Smooth muscle cell (in vitro differentiated cells): Measurements from ENCODE around the gene HOXD9. TPM values are rescaled to one million over a fixed set of nuclear protein-coding genes. Genes with fewer than 3 reads are reported as not detected.

Source experiments
- DNase-seq: peaks from one replicate; lab custom pipeline; 2025; ENCODE audit not compliant: unreplicated experiment; lab: John Stamatoyannopoulos, UW
- H2AFZ ChIP-seq: fragments of 200-600 bp; sonication (generic); 2 replicates; pipeline ENCODE4 v1.6.0; 2016; ENCODE audit warnings: antibody characterized with exemption, low read depth, mild to moderate bottlenecking
- H3F3A ChIP-seq: fragments of 200-600 bp; sonication (generic); 2 replicates; pipeline ENCODE4 v1.6.0; 2017; ENCODE audit warnings: antibody characterized with exemption, low read depth
- H3K27ac ChIP-seq: fragments of 200-600 bp; sonication (generic); 2 replicates; pipeline ENCODE4 v1.5.1; 2016; ENCODE audit warnings: low read depth, mild to moderate bottlenecking
- H3K27me3 ChIP-seq: fragments of 200-600 bp; sonication (generic); 2 replicates; pipeline ENCODE4 v1.6.1; 2016; ENCODE audit warnings: low read depth, mild to moderate bottlenecking
- H3K36me3 ChIP-seq: fragments of 200-600 bp; sonication (generic); 2 replicates; pipeline ENCODE4 v1.5.1; 2016; ENCODE audit warnings: low read depth
- H3K4me1 ChIP-seq: fragments of 200-600 bp; sonication (generic); 2 replicates; pipeline ENCODE4 v1.5.1; 2016; ENCODE audit warnings: low read depth
- H3K4me2 ChIP-seq: fragments of 200-600 bp; sonication (generic); 2 replicates; pipeline ENCODE4 v1.6.0; 2016; ENCODE audit warnings: mild to moderate bottlenecking
- H3K4me3 ChIP-seq: fragments of 200-600 bp; sonication (generic); 2 replicates; pipeline ENCODE4 v1.5.1; 2016; ENCODE audit warnings: mild to moderate bottlenecking
- H3K79me2 ChIP-seq: fragments of 200-600 bp; sonication (generic); 2 replicates; pipeline ENCODE4 v1.6.0; 2016; ENCODE audit warnings: low read depth, mild to moderate bottlenecking
- H3K9ac ChIP-seq: fragments of 200-600 bp; sonication (generic); 2 replicates; pipeline ENCODE4 v1.6.0; 2016; ENCODE audit warnings: low read depth
- H3K9me3 ChIP-seq: fragments of 200-600 bp; sonication (generic); replicated peaks from 2 replicates; pipeline ENCODE4 v1.5.1; 2016; ENCODE audit warnings: low read depth
- H4K20me1 ChIP-seq: fragments of 200-600 bp; sonication (generic); 2 replicates; pipeline ENCODE4 v1.6.0; 2016; ENCODE audit warnings: low read depth
- CTCF ChIP-seq: fragments of 200-600 bp; sonication (generic); IDR thresholded peaks from 2 replicates; pipeline ENCODE4 v1.5.1; 2017; ENCODE audit warnings: borderline replicate concordance, mild to moderate bottlenecking, antibody characterized with exemption; ENCODE audit not compliant: insufficient read depth, poor library complexity, severe bottlenecking
- WGBS: methylation state at CpG from one replicate; pipeline ENCODE4 v1.1.7; 2016; ENCODE audit warnings: low lambda C conversion rate; 5-methylcytosine and 5-hydroxymethylcytosine counted together
- polyA plus RNA-seq: library from polyadenylated mRNA; unstranded; fragments of >200 nt; fragmentation: Nextera tagmentation; extraction: Ambion mirVana; gene quantifications from 2 replicates; pipeline ENCODE4 v1.2.1, GENCODE V29; 2016
- total RNA-seq: library from RNA; depleted of rRNA; stranded (reverse); fragments of >200 nt; gene quantifications from 2 replicates; pipeline ENCODE4 v1.2.3, GENCODE V29; 2014

Gene HOXD9
- total and polyA plus RNA-seq, 2 experiments from 2014 or later, result 0.49 to 2.2 TPM

GRCh38 chr2:176102309-176102866, 20.1 kb upstream of the HOXD9 start:
- H4K20me1 ChIP-seq, result peaks cover 7% of the 10 kb centered on the region
- H3K9ac ChIP-seq, result no peak overlapping the region
- WGBS, result 49% methylated on average over 7 of the region's 7 CpGs
- no peak overlapping the region for H2AFZ ChIP-seq
- H3K4me1 ChIP-seq, result no peaks in the 10 kb centered on the region
- peaks cover 3% of the 10 kb centered on the region for H3F3A ChIP-seq
- H3K79me2 ChIP-seq, result peaks cover 11% of the 10 kb centered on the region
- H3K4me3 ChIP-seq, result peak overlapping the region; percentile 57
- no peaks in the 10 kb centered on the region for H3K36me3 ChIP-seq
- DNase-seq, result no peak
- no peak overlapping the region for H3K27ac ChIP-seq
- H3K4me2 ChIP-seq, result peak overlapping the region; percentile 92
- H3K9me3 ChIP-seq, result no peaks in the 10 kb centered on the region
- TF ChIP-seq CTCF, result no peak
- peaks cover 95% of the 10 kb centered on the region for H3K27me3 ChIP-seq

- DNase-seq, result no peak
- 35% methylated on average over 7 of the region's 7 CpGs for WGBS
- Histone ChIP-seq H3K27ac (peak overlapping the region; percentile 81), H3K4me1 (no peaks in the 10 kb centered on the region), H3K27me3 (peaks cover 93% of the 10 kb centered on the region), H3F3A (no peaks in the 10 kb centered on the region), H3K9me3 (no peaks in the 10 kb centered on the region), H3K79me2 (peaks cover 11% of the 10 kb centered on the region), H3K36me3 (no peaks in the 10 kb centered on the region), H3K4me3 (peak overlapping the region; percentile 57), H4K20me1 (peaks cover 13% of the 10 kb centered on the region), H3K9ac (no peak overlapping the region), H3K4me2 (peak overlapping the region; percentile 92), H2AFZ (no peak overlapping the region)
- TF ChIP-seq CTCF, result no peak
These were observed 19.3 kb upstream of the HOXD9 start for GRCh38 chr2:176103194-176103593.

GRCh38 chr2:176103742-176104315, 18.7 kb upstream of the HOXD9 start:
- Histone ChIP-seq H3K4me1 (no peaks in the 10 kb centered on the region), H3K4me2 (peak overlapping the region; percentile 92), H3K27me3 (peaks cover 92% of the 10 kb centered on the region), H3K36me3 (no peaks in the 10 kb centered on the region), H3K4me3 (peak overlapping the region; percentile 57), H3K9ac (peak overlapping the region; percentile 35), H3K27ac (peak overlapping the region; percentile 81), H4K20me1 (peaks cover 19% of the 10 kb centered on the region), H3F3A (no peaks in the 10 kb centered on the region), H3K9me3 (no peaks in the 10 kb centered on the region), H3K79me2 (peaks cover 11% of the 10 kb centered on the region), H2AFZ (no peak overlapping the region)
- no peak for TF ChIP-seq CTCF
- DNase-seq, result no peak
- whole genome bisulfite sequencing, result 1% methylated on average over 17 of the region's 17 CpGs
